Ectodermal cell (in vitro differentiated cells): ENCODE results near the gene TAAR6.

Experiments
- H3K27ac ChIP-seq: 2 replicates; pipeline ENCODE4 v1.7.0; 2013; ENCODE audit warnings: mild to moderate bottlenecking, low read depth, low read length; ENCODE audit not compliant: insufficient read depth, poor library complexity, severe bottlenecking
- H3K27me3 ChIP-seq: 2 replicates; pipeline ENCODE4 v1.7.0; 2013; ENCODE audit warnings: mild to moderate bottlenecking, low read length; ENCODE audit not compliant: insufficient read depth, control insufficient read depth, poor library complexity, severe bottlenecking
- H3K36me3 ChIP-seq: one replicate; pipeline ENCODE4 v1.7.0; 2013; ENCODE audit warnings: low read length; ENCODE audit not compliant: control insufficient read depth, insufficient read depth
- H3K4me1 ChIP-seq: one replicate; pipeline ENCODE4 v1.7.0; 2013; ENCODE audit warnings: low read length; ENCODE audit not compliant: control insufficient read depth, insufficient read depth
- H3K4me3 ChIP-seq: 2 replicates; pipeline ENCODE4 v1.7.0; 2013; ENCODE audit warnings: low read depth, low read length, control low read depth; ENCODE audit not compliant: insufficient read depth
- H3K9me3 ChIP-seq: 2 replicates; pipeline ENCODE4 v1.7.0; 2013; ENCODE audit warnings: mild to moderate bottlenecking, low read length, moderate library complexity; ENCODE audit not compliant: control insufficient read depth
- WGBS, 2 experiments: methylation state at CpG; one replicate each; pipeline ENCODE4 v1.1.7; 2013; ENCODE audit warnings: missing lambda C conversion rate in 2 of 2; 5-methylcytosine and 5-hydroxymethylcytosine counted together

The TAAR6 gene

GRCh38 chr6:132612449-132613108 lies 42.5 kb downstream of the TAAR6 start:
- no peak overlapping the region for H3K4me3 ChIP-seq
- no peaks in the 10 kb centered on the region for H3K9me3 ChIP-seq
- H3K4me1 ChIP-seq = peaks cover 10% of the 10 kb centered on the region
- H3K27me3 ChIP-seq = no peaks in the 10 kb centered on the region
- H3K36me3 ChIP-seq = no peaks in the 10 kb centered on the region
- WGBS, 2 experiments = 98 to 100% methylated on average over 1 to 2 of the region's 4 CpGs
- H3K27ac ChIP-seq = no peak overlapping the region

GRCh38 chr6:132614554-132614953 lies 44.4 kb downstream of the TAAR6 start:
- H3K36me3 ChIP-seq = no peaks in the 10 kb centered on the region
- H3K4me3 ChIP-seq = no peak overlapping the region
- H3K9me3 ChIP-seq = no peaks in the 10 kb centered on the region
- H3K27ac ChIP-seq = no peak overlapping the region
- no peaks in the 10 kb centered on the region for H3K27me3 ChIP-seq
- WGBS, 2 experiments = 96% methylated on average over 4 to 5 of the region's 7 CpGs
- peaks cover 10% of the 10 kb centered on the region for H3K4me1 ChIP-seq

DNA sequence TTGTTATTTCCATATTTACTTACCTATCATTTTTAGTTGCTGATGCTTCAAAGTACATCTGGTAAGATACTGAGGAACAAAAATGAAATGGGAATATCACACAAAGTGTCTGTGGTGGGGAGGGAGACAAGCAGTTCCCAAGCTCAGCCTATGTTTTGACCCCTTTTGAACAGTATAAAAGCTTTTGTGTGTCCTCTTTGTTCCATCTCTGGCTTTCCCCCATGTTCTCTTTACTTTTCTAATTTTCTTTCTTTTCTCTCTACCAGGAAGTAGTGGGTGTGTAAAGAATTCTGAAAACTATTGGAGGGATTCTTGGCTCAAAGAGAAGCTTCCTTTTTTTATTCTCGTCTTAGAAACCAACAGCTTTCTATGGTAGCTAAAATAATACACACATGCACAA lies 46.6 kb downstream of the TAAR6 start:
- WGBS, 2 experiments = 23 to 56% methylated on average over 1 of the region's 1 CpG
- H3K4me1 ChIP-seq = peaks cover 10% of the 10 kb centered on the region
- H3K36me3 ChIP-seq = no peaks in the 10 kb centered on the region
- H3K27ac ChIP-seq = no peak overlapping the region
- H3K27me3 ChIP-seq = no peaks in the 10 kb centered on the region
- no peaks in the 10 kb centered on the region for H3K9me3 ChIP-seq
- H3K4me3 ChIP-seq = no peak overlapping the region
